ENCODE results near the gene OR52N5.

DNA sequence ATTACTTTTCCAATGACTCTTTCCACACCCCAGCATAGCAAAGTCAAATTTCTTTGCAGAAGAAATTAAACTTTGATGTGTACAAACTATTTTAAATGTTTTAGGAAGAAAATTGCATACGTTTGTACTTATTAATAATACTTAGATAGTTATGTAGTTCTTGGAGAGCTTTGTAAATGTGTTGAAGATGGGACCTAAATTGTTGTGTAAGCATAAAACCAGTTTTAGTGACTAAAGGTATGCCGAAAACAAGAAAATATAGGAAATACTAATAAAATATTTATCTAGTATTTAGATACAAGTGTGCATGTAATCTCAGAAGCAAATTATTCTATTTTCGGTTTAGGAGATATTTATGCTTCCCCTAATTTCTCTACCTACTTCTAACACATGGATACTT lies 33.3 kb downstream of the OR52N5 start:
- no peak for TF ChIP-seq POLR2A (IDR thresholded peaks at IDR 0.05)
- TF ChIP-seq, protein P1, sequence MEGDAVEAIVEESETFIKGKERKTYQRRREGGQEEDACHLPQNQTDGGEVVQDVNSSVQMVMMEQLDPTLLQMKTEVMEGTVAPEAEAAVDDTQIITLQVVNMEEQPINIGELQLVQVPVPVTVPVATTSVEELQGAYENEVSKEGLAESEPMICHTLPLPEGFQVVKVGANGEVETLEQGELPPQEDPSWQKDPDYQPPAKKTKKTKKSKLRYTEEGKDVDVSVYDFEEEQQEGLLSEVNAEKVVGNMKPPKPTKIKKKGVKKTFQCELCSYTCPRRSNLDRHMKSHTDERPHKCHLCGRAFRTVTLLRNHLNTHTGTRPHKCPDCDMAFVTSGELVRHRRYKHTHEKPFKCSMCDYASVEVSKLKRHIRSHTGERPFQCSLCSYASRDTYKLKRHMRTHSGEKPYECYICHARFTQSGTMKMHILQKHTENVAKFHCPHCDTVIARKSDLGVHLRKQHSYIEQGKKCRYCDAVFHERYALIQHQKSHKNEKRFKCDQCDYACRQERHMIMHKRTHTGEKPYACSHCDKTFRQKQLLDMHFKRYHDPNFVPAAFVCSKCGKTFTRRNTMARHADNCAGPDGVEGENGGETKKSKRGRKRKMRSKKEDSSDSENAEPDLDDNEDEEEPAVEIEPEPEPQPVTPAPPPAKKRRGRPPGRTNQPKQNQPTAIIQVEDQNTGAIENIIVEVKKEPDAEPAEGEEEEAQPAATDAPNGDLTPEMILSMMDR (IDR thresholded peaks at IDR 0.05), result no peak
